Neuronal stem cell (in vitro differentiated cells): ENCODE data around the gene ASCL2.

ENCODE experiments used
- DNase-seq: peaks from one replicate; pipeline ENCODE4 v3.0.0-alpha.2; 2013; ENCODE audit warnings: low spot score
- H2AFZ ChIP-seq: one replicate; pipeline ENCODE4 v1.6.1; 2013; ENCODE audit warnings: mild to moderate bottlenecking, low read length, inconsistent platforms
- H2AK5ac ChIP-seq: 2 replicates; pipeline ENCODE4 v1.6.1; 2013; ENCODE audit warnings: low read depth, mild to moderate bottlenecking, inconsistent platforms, low read length, moderate library complexity, mixed read lengths
- H2BK120ac ChIP-seq: 2 replicates; pipeline ENCODE4 v1.6.1; 2013; ENCODE audit warnings: low read depth, mild to moderate bottlenecking, inconsistent platforms, low read length, moderate library complexity, mixed read lengths
- H2BK12ac ChIP-seq: one replicate; pipeline ENCODE4 v1.6.1; 2013; ENCODE audit warnings: low read length, inconsistent platforms
- H2BK15ac ChIP-seq: 2 replicates; pipeline ENCODE4 v1.6.1; 2013; ENCODE audit warnings: mild to moderate bottlenecking, low read length, inconsistent platforms, mixed read lengths
- H2BK5ac ChIP-seq: one replicate; pipeline ENCODE4 v1.6.1; 2013; ENCODE audit warnings: inconsistent platforms, mild to moderate bottlenecking, low read length, moderate library complexity
- H3K14ac ChIP-seq: one replicate; pipeline ENCODE4 v1.6.1; 2013; ENCODE audit warnings: low read length, inconsistent platforms
- H3K18ac ChIP-seq: 2 replicates; pipeline ENCODE4 v1.6.1; 2013; ENCODE audit warnings: low read length, inconsistent platforms
- H3K23ac ChIP-seq: 2 replicates; pipeline ENCODE4 v1.6.1; 2013; ENCODE audit warnings: low read depth, mild to moderate bottlenecking, mixed read lengths, low read length, inconsistent platforms; ENCODE audit not compliant: poor library complexity
- H3K27ac ChIP-seq: replicated peaks from 3 replicates; pipeline ENCODE4 v1.5.1; 2013; ENCODE audit warnings: low read length, inconsistent platforms
- H3K27me3 ChIP-seq, 3 experiments: 2 replicates each; pipeline ENCODE4 v1.6.1; 2013; ENCODE audit warnings: low read length in 3 of 3, mild to moderate bottlenecking in 2 of 3, inconsistent platforms in 1 of 3, low read depth in 1 of 3, mixed read lengths in 1 of 3, moderate library complexity in 1 of 3; ENCODE audit not compliant: control insufficient read depth in 3 of 3, insufficient read depth in 3 of 3
- H3K36me3 ChIP-seq, 2 donors: replicated peaks in 1 of 2; 2 replicates each; pipeline ENCODE4 v1.6.1; 2013; ENCODE audit warnings: low read length in 2 of 2; ENCODE audit not compliant: control insufficient read depth in 2 of 2, insufficient read depth in 2 of 2
- H3K4ac ChIP-seq: 2 replicates; pipeline ENCODE4 v1.6.1; 2013; ENCODE audit warnings: inconsistent platforms, mild to moderate bottlenecking, low read length, moderate library complexity
- H3K4me1 ChIP-seq, 2 donors: 1 replicate in 1 of 2; 2 replicates in 1 of 2; pipeline ENCODE4 v1.6.1; 2013; ENCODE audit warnings: low read length in 2 of 2, low read depth in 1 of 2; ENCODE audit not compliant: control insufficient read depth in 2 of 2, insufficient read depth in 1 of 2
- H3K4me2 ChIP-seq: one replicate; pipeline ENCODE4 v1.6.1; 2013; ENCODE audit warnings: mild to moderate bottlenecking, low read length, inconsistent platforms; ENCODE audit not compliant: insufficient read depth, poor library complexity, severe bottlenecking
- H3K4me3 ChIP-seq, 2 donors: 2 replicates each; pipeline ENCODE4 v1.5.1; 2013; ENCODE audit warnings: low read length in 2 of 2, mild to moderate bottlenecking in 2 of 2, inconsistent platforms in 1 of 2, moderate library complexity in 1 of 2
- H3K79me1 ChIP-seq: one replicate; pipeline ENCODE4 v1.6.1; 2013; ENCODE audit warnings: low read depth, mild to moderate bottlenecking, inconsistent platforms, low read length, moderate library complexity
- H3K9ac ChIP-seq: one replicate; pipeline ENCODE4 v1.6.1; 2013; ENCODE audit warnings: mild to moderate bottlenecking, low read depth, low read length, inconsistent platforms; ENCODE audit not compliant: poor library complexity
- H3K9me3 ChIP-seq, 2 donors: replicated peaks in 1 of 2; 2 replicates each; pipeline versions ENCODE3 to v1.6.1; 2013; ENCODE audit warnings: low read length in 2 of 2, mild to moderate bottlenecking in 2 of 2, inconsistent platforms in 1 of 2, low read depth in 1 of 2, mixed read lengths in 1 of 2, moderate library complexity in 1 of 2; ENCODE audit not compliant: control insufficient read depth in 2 of 2, insufficient read depth in 1 of 2
- H4K8ac ChIP-seq: one replicate; pipeline ENCODE4 v1.6.1; 2013; ENCODE audit warnings: low read depth, mild to moderate bottlenecking, inconsistent platforms, low read length, moderate library complexity
- H4K91ac ChIP-seq: one replicate; pipeline ENCODE4 v1.6.1; 2013; ENCODE audit warnings: low read length, low read depth, mild to moderate bottlenecking, inconsistent platforms; ENCODE audit not compliant: poor library complexity
- WGBS, 2 donors: extraction: QIAGEN DNeasy Blood & Tissue Kit; methylation state at CpG; one replicate each; pipeline ENCODE4 v1.1.7; 2013; ENCODE audit warnings: missing lambda C conversion rate in 2 of 2, mixed read lengths in 1 of 2; ENCODE audit not compliant: insufficient read length in 2 of 2, insufficient replicate concordance in 1 of 2; ENCODE audit errors: extremely low coverage in 2 of 2; 5-methylcytosine and 5-hydroxymethylcytosine counted together

Gene ASCL2

GRCh38 chr11:2293984-2294925 lies 23.9 kb upstream of the ASCL2 start:
- no peak overlapping the region for H2BK5ac ChIP-seq
- H2AFZ ChIP-seq: no peak overlapping the region
- no peak overlapping the region for H3K4me2 ChIP-seq
- H3K18ac ChIP-seq: peak overlapping the region; percentile 33
- H3K4me1 ChIP-seq: peaks cover 0 to 10% of the 10 kb centered on the region in 2 donors
- no peak overlapping the region for H2BK120ac ChIP-seq
- H3K36me3 ChIP-seq: no peaks in the 10 kb centered on the region
- no peak overlapping the region for H2BK12ac ChIP-seq
- H2BK15ac ChIP-seq: peak overlapping the region; percentile 59
- H3K27ac ChIP-seq: no peak overlapping the region
- no CpG with 5 or more reads among the region's 27 CpGs for WGBS, 2 donors
- no peaks in the 10 kb centered on the region for H3K9me3 ChIP-seq
- no peak overlapping the region for H3K4me3 ChIP-seq
- no peak for DNase-seq
- peaks cover 0 to 15% (median 0%) of the 10 kb centered on the region in 3 experiments for H3K27me3 ChIP-seq
- peak overlapping the region; percentile 25 for H3K9ac ChIP-seq
- no peak overlapping the region for H4K91ac ChIP-seq
- no peak overlapping the region for H3K23ac ChIP-seq
- H3K4ac ChIP-seq: no peak overlapping the region
- peaks cover 2% of the 10 kb centered on the region for H3K79me1 ChIP-seq
- peak overlapping the region; percentile 95 for H2AK5ac ChIP-seq
- H3K14ac ChIP-seq: no peak overlapping the region
- H4K8ac ChIP-seq: no peak overlapping the region

- no peak for DNase-seq
- H2BK12ac ChIP-seq: no peak overlapping the region
Observed at GRCh38 chr11:2293531-2293971, 23.2 kb upstream of the ASCL2 start.

GRCh38 chr11:2290351-2290841 lies 20.0 kb upstream of the ASCL2 start:
- no peak overlapping the region for H2AFZ ChIP-seq
- peak overlapping the region; percentile 8 for H2AK5ac ChIP-seq
- no peak overlapping the region for H3K4me3 ChIP-seq
- peak overlapping the region; percentile 85 for H2BK15ac ChIP-seq
- DNase-seq: no peak
- H2BK120ac ChIP-seq: no peak overlapping the region
- no peak overlapping the region for H4K91ac ChIP-seq
- peaks cover 0 to 10% of the 10 kb centered on the region in 2 donors for H3K4me1 ChIP-seq
- H3K18ac ChIP-seq: peak overlapping the region; percentile 61
- H3K14ac ChIP-seq: peak overlapping the region; percentile 31
- H3K9ac ChIP-seq: no peak overlapping the region
- H3K27me3 ChIP-seq: peaks cover 0 to 19% (median 2%) of the 10 kb centered on the region in 3 experiments
- H2BK5ac ChIP-seq: no peak overlapping the region
- no peak overlapping the region for H3K4ac ChIP-seq
- no peak overlapping the region for H3K4me2 ChIP-seq
- peak overlapping the region; percentile 44 for H3K23ac ChIP-seq
- WGBS, 2 donors: no CpG with 5 or more reads among the region's 10 CpGs
- H3K27ac ChIP-seq: no peak overlapping the region
- peaks cover 2% of the 10 kb centered on the region for H3K79me1 ChIP-seq
- peak overlapping the region; percentile 90 for H2BK12ac ChIP-seq
- H3K36me3 ChIP-seq: no peaks in the 10 kb centered on the region
- H4K8ac ChIP-seq: peak overlapping the region; percentile 43
- no peaks in the 10 kb centered on the region for H3K9me3 ChIP-seq

More at GRCh38 chr11:2293531-2293971, 23.2 kb upstream of the ASCL2 start:
- WGBS, 2 donors: no CpG with 5 or more reads among the region's 20 CpGs
- Histone ChIP-seq H2BK15ac (no peak overlapping the region), H3K4me3 (no peak overlapping the region), H3K4me2 (no peak overlapping the region), H3K23ac (no peak overlapping the region), H3K4me1 (peaks cover 0 to 10% of the 10 kb centered on the region in 2 donors), H3K4ac (no peak overlapping the region), H3K18ac (no peak overlapping the region), H4K8ac (no peak overlapping the region), H3K9ac (no peak overlapping the region), H2AFZ (no peak overlapping the region), H2BK120ac (no peak overlapping the region), H4K91ac (no peak overlapping the region), H3K27me3 (peaks cover 0 to 18% (median 0%) of the 10 kb centered on the region in 3 experiments), H2BK5ac (no peak overlapping the region), H3K36me3 (no peaks in the 10 kb centered on the region), H2AK5ac (no peak overlapping the region), H3K14ac (no peak overlapping the region), H3K9me3 (no peaks in the 10 kb centered on the region), H3K79me1 (peaks cover 2% of the 10 kb centered on the region), H3K27ac (no peak overlapping the region)

- Histone ChIP-seq H4K8ac (no peak overlapping the region), H3K4me3 (no peak overlapping the region), H3K27me3 (peaks cover 0 to 16% (median 2%) of the 10 kb centered on the region in 3 experiments), H3K36me3 (no peaks in the 10 kb centered on the region), H3K4ac (no peak overlapping the region), H2AFZ (no peak overlapping the region), H3K18ac (peak overlapping the region; percentile 61), H2BK15ac (peak overlapping the region; percentile 85), H3K27ac (no peak overlapping the region), H3K9me3 (no peaks in the 10 kb centered on the region), H2BK120ac (no peak overlapping the region), H2BK5ac (no peak overlapping the region), H4K91ac (no peak overlapping the region), H3K4me2 (no peak overlapping the region), H2BK12ac (peak overlapping the region; percentile 90), H2AK5ac (peak overlapping the region; percentile 8), H3K9ac (no peak overlapping the region), H3K79me1 (peaks cover 2% of the 10 kb centered on the region), H3K14ac (peak overlapping the region; percentile 82), H3K4me1 (peaks cover 0 to 10% of the 10 kb centered on the region in 2 donors), H3K23ac (no peak overlapping the region)
- WGBS, 2 donors: no CpG with 5 or more reads among the region's 10 CpGs
- DNase-seq: no peak
Observed at GRCh38 chr11:2289859-2290258, 19.5 kb upstream of the ASCL2 start.
